GM21367 (cell line): ENCODE measurements around the gene PLXDC2.

Experiments
- ATAC-seq: cut with Tn5 transposase; IDR thresholded peaks from one replicate; pipeline ENCODE4 v1.9.1; 2021; ENCODE audit not compliant: unreplicated experiment

PLXDC2 gene

DNA sequence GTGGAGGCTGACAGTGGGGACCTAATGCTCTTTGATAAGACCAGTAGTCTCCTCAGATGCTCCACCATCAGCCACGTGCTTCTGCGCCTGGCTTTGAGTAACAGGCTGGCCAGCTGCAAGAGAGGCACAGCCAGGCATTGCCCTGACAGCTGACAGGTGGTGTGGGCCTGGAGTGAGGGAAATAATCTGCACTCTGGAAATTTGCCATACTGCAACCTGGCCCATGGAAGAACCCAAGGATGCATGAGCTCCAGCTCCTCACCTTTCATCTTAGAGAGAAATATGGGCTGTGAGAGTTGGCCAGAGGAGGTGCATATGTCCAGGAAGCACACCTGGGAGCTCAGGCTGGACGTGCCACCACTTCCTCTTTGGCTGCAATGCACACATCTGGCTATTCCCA lies 118.9 kb downstream of the PLXDC2 start:
- ATAC-seq = no peak

DNA sequence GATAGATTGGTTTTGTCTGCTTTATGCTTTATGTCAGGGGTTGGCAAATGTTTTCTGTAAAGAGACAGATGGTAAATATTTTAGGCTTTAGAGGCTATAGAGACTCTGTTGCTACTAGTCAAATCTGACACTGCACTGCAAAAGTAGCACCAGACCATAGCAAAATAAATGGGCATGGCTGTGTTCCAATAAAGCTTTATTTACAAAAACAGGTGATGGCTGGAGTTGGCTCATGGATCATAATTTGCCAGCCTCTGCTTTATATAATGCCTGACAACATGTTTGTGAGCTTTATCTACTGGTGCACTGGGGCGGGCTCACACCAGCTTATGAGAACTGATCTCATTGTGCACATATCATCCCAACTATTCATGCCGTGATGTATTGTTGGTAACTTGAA lies 120.1 kb downstream of the PLXDC2 start:
- ATAC-seq = no peak

DNA sequence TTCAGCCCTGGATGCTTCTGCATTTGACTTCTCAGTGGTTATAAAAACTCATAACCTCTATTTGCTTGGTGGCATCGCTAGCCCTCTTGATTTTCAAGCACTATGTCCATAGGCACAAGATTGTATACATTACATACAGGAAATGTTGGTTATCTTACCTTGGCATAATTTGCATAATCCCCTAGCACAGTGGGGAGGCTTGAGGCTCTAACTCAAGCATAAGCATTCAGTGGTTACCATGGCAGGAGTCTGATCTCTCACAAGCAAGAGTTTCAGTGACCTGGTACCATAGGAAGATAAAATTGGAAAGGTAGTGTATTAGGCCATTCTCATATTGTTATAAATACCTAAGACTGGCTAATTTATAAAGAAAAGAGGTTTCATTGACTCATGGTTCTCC lies 121.8 kb downstream of the PLXDC2 start:
- ATAC-seq = no peak

DNA sequence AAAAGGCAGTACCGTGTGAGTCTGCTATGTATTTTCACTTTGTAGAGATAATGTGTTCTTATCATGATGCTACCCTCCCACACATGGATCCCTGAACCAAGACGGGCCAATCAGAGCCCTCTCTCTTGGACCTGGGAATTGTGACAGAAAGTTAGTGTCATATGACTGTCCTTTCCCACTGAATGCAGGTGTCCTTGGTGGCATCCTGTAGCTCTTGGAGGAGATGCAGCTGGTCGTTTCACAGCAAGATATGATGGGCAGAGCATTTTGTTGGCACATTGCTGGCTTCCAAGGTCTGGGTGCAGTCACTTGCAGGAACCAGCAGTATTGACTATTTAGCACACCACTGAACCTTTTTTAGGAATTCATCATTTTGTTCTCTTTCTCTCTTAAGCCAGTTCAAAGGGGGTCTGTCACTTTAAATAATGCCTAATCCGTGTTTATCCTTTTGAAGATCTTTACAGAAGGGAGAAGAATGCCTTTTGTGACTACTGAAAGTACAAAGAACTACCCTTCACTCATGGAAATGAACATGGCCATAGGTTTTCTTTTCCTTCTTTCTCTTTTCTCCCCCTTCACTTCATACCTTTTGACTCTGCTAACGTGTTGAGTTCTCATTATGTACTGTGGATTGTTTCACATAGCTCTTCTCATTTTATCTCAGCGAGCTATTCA lies 125.1 kb downstream of the PLXDC2 start:
- no peak for ATAC-seq

DNA sequence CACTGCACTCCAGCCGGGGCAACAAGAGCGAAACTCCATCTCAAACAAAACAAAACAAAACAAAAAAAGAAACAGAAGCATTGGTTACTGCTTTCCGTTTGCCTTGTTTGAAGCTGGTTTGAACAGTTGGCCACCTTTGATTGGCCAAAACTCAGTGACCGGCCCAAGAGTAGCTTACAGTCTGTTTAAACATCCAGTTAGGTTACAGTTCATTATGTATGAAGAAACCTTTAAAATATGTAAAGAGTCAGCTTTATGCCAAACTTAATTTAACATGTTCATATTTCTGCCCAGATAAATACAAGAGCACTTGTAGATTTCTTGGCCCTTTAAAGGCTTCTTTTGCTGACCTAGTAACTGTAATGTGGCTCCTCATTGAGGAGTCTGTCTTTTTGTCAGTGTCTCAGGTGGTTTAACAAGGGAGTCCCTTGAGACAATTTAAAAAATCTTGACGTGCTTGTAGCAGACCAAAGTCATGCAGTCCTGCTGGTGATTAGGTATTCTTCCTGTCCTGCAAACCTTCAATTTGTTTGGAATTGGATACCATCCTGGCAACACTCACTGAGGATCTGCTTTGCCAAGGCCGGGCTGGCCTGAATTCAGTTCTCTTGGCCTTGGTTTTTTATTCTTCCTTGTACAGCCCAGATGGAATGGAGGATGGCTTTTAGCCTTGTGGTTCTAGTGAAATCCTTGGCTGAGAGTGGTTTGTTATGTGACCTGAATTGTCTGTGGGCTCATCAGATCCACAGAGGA lies 128.9 kb downstream of the PLXDC2 start:
- no peak for ATAC-seq

DNA sequence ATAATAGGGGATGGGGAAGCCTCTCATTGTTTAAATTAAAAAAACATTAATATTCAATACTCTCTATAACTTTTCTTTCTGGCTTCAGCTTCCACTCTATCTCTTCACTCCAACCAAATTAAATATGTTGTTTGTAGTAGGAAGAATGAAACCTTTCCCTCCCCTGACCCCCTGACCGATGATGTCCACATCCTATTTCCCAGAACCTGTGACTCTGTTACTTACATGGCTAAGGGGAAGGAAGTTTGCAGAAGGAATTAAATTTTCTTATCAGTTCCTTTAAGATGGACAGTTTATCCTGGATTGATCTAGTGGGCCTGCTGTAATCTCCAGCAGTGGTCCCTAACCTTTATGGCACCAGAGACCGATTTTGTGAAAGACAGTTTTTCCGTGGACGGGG lies 130.0 kb downstream of the PLXDC2 start:
- no peak for ATAC-seq

DNA sequence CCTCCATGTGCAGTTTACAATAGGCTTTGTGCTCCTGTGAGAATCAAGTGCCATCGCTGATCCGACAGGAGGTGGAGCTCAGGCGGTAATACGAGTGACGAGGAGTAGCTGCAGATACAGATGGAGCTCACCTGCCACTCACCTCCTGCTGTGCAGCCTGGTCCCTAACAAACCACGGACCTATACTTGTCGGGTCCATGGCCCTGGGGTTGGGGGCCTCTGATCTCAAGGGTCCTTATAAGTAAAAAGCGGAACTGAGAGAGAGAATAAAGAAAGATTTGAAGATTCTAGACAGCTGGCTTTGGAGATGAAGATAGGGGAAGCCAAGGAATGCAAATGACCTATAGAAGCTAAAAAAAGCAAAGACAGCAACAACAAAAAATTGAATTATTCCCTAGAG lies 130.6 kb downstream of the PLXDC2 start:
- ATAC-seq = no peak

DNA sequence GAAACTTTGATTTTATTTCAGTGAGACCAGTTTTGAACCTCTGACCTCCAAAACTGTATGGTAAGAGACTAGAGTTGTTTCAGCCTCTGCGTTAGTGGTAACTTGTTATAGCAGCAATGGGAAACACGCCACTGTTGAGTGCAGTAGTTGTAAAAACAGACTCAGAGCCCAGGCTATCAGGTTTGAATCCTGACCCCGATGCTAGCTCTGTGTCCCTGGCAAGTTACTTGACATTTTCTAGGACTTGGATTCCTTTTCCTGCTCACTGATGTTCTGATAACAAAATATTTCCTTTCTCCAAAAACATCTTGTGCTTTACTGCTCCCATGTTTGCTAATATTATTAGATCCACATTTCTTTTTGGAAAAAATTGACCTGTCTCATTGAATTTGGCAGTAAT lies 131.0 kb downstream of the PLXDC2 start:
- ATAC-seq = no peak

DNA sequence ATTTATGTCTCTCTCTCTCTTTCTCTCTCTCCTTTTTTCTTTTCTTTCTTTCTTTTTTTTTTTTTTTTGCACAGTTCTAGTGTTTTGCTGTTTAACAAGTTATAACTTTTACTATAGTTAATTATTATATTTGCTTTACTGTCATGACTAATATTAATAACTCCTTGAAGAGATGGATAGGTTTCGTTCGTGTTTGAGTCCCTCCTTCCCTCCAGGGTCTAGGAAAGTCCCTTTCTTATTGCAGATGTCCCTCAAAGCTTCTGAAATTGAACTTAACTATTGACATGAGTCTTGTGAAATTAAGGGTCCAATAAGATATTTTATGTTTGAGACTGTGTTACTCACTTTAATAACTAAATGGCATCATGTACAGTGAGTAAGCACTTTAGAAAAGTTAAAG lies 131.4 kb downstream of the PLXDC2 start:
- no peak for ATAC-seq

DNA sequence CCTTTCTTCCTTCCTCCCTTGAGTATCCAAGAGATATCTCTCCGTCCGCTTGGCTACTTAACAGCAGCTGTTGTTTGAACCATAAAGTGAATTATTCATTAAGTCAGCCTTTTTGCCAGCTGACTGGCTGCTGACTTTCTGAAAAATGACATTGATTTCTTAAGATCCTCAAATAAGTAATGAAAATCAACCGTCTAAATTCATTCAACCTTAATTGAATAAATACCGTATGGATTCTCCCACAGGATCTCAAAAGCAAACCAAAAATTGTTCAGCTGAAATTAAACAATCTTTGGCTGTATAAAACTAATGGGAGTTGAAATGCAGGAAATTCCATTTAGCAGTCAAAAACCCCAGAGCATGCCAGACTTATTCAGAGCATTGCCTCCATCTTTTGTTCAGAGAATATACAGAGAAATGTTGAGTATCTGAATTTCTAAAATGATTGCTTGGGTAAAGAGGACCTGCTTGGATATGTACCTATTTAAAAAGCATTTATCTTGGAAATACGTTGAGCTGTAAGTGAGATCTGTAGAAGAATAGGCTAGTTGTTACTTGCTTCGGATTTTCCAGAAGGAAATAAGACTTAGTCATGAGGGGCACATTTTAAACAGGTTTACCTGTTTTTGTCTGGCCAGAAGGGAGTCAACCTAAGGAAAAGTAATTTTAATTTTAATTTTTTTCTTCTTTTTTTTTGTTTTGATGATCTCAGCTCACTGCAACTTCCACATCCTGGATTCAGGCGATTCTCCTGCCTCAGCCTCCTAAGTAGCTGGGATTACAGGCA lies 136.2 kb downstream of the PLXDC2 start:
- no peak for ATAC-seq

DNA sequence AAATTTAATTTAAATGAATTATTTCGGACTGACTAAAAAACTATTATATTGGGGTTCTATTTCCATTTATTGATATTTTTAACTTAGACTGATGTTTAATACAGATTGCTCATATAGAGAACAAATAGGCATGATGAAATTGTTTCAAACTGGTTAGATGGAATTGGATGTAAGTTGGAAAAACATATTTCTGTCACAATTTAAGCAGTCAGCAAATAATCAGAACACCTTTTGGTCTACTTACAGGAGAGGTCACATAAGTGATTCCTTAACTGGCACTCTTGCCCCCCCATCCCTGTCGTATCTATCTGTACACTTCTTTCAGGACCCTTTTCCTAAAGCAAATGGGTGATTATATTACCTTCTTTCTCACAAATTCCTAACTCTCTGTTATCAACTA lies 138.4 kb downstream of the PLXDC2 start:
- no peak for ATAC-seq

DNA sequence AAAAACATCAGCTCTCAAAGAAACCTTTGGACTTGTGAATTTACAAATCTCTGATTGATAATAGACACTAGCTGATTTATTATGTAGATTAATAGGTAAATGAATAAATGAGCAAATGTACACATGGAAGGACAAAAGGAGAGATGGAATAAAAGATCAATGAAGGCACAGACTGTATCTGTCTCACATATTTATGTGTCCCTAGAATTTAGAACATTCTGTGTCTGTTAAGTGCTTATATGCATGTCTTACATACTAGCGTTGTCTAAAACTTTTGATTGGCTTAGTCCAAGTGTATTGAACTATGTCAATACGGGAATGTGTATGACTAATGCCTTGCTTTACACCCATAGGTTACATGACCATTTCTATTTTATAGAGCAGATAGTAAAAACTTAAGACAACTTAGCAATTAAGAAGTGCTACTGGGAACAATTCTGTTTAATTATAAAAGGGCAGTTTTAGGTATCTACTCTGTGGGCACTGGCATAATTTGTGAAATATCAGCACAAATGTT lies 140.3 kb downstream of the PLXDC2 start:
- no peak for ATAC-seq

DNA sequence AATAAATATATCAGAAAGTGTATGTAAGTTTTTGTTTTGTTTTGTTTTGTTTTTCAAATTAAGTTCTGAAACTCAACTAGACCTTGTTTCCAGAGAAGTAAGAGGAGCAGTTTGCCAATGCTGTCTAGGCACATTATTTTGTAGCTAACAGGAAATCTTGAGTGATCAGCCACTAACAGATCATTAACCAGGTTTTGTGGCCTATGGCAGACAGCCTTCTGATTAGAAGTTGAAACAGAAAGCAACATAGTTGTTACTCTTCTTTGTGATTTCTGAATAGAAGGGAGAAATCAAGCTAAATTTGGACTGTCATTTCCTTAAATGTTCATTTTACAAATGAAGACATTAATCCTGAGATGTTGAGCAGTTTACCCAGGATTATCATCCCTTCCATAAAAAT lies 142.6 kb downstream of the PLXDC2 start:
- ATAC-seq = peak; percentile 89

DNA sequence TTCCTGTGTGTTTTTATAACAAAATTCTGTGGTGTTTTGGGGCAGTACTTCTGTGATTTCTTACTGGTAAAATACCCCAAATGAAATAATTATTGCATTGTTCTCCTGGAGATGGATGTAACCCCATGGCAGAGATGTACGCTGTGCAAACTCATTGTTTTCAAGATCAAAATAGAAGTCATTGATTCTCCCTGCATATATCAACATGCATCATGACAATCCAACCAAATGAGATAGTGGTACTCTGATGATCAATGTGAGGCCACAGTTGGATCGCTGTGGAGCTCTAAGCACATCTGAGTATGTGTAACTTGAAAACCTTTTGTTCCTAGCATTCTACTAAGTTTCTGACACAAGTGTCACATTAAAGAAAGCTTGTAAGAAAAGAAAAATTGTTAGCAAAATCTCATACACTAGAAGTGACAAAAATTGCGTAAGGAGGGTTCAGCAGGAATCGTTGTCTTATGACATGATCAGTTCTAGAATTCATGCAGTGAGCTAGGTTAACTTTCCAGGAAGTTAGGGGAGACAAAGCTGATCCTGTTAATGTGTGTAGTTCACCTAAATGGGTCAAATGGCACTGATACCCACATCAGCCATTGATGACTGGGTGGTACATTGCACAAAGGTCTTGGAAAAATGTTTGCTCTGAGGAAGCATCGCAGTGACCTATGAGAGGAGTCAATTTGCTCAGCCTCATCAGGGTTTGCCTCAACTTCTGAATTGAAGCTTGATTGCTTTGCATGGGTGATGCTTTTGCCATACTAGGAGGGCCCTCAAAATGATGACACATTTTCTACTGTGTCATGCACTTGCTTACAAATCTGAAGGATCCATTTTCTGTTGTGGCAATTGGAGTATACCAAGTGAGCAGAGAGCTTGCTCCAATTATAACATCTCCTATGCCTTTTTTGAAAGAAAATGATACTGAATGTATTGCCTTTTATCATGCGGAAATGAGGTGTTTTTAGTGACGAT lies 145.1 kb downstream of the PLXDC2 start:
- ATAC-seq = no peak

DNA sequence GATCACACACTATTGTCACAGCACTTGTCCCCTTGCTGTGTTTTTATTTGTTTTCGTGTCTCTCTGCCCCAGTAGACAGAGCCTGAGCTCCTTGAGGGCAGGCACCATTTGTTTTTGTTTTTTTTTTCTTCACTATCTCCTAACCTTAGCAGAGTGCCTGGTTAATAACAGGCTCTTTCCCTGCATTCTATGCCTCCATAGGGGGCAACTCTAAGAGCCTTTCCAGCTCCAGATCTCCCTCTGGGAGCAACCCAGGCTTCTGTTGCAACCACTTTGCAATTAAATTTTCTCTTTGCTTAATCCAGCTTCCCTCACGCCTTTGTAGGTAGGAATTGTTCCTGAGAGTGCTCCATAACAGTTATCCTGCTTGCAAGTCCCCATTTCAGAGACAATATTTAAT lies 148.4 kb downstream of the PLXDC2 start:
- ATAC-seq = no peak

DNA sequence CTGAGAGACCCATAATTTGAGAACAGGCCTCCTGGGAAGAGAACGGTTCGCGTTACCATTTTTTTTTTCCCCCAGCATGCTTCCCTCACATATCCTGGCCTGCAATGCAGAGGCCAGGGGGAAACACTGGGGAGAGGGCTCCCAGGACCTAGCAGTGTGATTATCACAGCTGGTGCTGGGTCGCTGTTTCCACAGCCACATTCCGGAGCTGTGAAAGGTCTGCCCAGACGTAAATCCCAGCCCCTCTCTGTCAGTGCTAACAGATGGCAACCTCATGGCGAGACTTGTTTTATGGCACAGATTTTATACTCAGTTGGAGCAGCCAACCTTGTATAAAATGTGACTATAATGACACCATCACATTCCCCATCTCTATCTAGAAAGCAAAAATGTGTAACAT lies 150.5 kb downstream of the PLXDC2 start:
- no peak for ATAC-seq

DNA sequence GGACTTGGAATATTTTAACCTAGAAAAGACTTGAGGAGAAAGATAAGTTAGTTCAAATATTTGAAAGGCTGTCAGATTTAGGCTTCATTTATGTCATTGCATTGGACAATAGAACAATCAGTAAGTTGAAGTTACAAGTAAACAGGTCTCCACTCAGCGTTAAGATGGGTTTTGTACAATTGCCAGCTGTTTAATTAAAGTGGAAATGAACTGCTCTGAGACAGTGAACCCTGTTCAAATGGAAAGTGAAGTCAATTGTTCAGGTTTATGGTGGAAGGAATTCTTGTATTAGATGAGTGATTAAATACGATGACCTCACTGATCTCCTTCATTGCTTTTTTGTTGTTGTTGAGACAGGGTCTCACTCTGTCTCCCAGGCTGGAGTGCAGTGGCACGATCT lies 151.7 kb downstream of the PLXDC2 start:
- ATAC-seq = no peak

DNA sequence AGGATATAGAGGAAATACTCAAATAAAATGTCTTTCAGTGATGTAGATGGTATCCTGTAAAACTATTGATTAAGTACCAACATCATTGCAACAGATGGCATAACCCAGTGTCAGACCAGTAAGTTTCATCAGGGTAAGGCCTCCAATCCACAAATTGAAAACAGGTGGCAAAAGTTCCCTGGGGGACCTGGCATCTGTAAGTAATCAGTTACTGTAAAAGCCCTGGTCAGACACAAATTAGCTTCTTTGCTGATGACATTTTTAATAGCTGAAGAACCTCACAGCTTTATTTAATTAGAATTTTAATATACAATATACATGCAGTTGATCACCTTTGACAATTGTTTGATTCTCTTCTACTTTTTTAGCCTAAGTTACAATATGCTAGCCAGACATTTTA lies 152.5 kb downstream of the PLXDC2 start:
- no peak for ATAC-seq

DNA sequence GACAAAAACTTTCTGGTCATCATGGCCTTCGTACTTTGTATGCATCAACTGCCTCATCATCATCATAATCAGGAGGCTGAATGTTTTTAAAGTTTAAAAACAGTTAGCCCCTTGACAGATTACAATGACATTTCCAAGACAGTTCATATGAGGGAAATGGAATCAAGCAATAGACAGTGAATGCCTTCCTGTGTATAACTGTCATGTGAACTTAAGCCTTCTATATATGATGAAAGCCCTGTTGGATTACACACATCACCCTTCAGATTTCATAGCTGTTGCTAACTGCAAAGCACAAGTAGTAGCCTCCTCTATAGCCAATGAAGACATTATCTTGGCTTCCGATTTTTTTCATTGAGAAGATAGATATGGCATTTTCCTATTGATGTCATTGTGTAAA lies 154.0 kb downstream of the PLXDC2 start:
- no peak for ATAC-seq

DNA sequence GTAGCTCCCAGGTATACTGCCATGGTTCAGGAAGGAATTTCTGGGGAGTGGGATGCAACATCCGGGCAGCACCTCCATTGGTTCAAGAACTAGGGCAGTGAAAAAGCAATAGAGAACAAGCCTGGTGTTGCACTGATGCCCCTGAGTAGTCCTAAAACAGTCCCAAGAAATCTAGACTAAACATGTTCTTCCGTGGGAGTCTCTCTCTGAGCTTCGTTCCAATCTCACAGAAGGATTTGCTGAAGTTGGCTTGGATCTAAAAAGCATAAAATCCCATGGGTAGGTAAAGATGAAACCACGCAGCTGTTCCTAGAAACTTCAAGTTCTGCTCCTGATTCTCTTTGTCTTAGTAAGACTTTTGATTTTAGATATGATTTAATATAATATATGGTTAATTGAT lies 154.5 kb downstream of the PLXDC2 start:
- no peak for ATAC-seq
